GM23248 (cell line): ENCODE results near the gene ACOT4.

Experiments used
- EZH2 ChIP-seq: fragments of 200-600 bp; sonication (generic); IDR thresholded peaks from 2 replicates; pipeline ENCODE4 v1.6.1; 2018; ENCODE audit warnings: antibody characterized with exemption, mild to moderate bottlenecking; ENCODE audit not compliant: insufficient read depth, poor library complexity, severe bottlenecking
- EZH2phosphoT487 ChIP-seq: fragments of 200-600 bp; sonication (generic); IDR thresholded peaks from 2 replicates; pipeline ENCODE4 v1.6.1; 2018; ENCODE audit warnings: antibody characterized with exemption, moderate library complexity, mild to moderate bottlenecking, low read depth; ENCODE audit not compliant: insufficient read depth

DNA sequence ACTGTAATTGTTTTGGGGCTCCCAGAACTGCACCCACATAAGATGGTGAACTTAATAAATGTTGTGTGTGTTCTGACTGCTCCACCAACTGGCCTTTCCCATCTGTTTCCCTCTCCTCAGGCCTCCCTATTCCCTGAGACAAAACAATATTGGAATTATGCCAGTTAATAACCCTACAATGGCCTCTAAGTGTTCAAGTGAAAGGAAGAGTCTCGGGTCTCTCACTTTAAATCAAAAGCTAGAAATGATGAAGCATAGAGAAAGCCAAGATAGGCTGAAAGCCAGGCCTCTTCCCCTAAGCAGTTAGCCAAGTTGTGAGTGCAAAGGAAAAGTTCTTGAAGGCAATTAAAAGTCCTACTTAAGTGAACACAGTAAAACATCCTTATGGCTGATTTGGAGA is 34.0 kb downstream of the ACOT4 start:
- no peak for TF ChIP-seq EZH2
- no peak for TF ChIP-seq EZH2phosphoT487
